NCI-H2227 treated with DMSO at 0.1 percent for 48 hours (cell line): ENCODE results near the gene ITIH6.
"Not testable (repeated sequence)": the region's sequence is repeated elsewhere in the genome, so short reads cannot be mapped to it uniquely, and the experiment has no call there.

ENCODE experiments used
- DNase-seq: peaks from one replicate; lab custom pipeline; 2025; lab: John Stamatoyannopoulos, UW

ITIH6 gene

DNA sequence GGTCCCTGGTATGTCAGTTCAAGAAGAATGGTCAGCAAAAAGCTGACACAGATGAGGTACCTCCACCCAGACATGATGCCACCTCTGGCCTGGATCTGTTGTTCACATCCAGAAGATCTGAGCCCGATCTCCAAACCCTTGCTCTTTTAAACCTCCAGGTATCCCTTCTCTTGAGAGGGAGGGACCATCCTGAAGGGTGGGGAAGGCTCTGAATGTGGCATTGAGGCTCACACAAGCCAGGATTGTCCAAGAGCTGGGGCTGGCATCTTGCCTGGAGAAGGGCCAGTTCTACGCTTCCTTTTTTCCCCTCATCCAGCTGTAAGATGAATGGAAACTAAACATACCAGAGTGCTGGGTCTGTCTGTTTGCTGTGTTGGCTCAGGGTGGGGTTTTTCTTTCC lies at the start of gene ITIH6:
TSS of gene ITIH6 (minus strand) at position 119 of the 400 bp plus-strand sequence. CDS start at position 74, 45 bp downstream.
- DNase-seq, result no peak

DNA sequence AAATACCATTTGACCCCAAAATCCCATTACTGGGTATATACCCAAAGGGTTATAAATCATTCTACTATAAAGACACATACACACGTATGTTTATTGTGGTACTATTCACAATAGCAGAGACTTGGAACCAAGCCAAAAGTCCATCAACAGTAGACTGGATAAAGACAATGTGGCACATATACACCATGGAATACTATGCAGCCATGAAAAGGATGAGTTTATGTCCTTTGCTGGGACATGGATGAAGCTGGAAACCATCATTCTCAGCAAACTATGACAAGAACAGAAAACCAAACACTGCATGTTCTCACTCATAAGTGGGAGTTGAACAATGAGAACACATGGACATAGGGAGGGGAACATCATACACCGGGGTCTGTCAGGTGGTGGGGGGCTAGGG lies 49.6 kb upstream of the ITIH6 start:
- DNase-seq, result not testable (repeated sequence)

GRCh38 chrX:54843050-54843449 lies 45.0 kb upstream of the ITIH6 start:
- DNase-seq, result no peak

GRCh38 chrX:54842607-54843006 lies 44.6 kb upstream of the ITIH6 start:
- DNase-seq, result no peak

DNA sequence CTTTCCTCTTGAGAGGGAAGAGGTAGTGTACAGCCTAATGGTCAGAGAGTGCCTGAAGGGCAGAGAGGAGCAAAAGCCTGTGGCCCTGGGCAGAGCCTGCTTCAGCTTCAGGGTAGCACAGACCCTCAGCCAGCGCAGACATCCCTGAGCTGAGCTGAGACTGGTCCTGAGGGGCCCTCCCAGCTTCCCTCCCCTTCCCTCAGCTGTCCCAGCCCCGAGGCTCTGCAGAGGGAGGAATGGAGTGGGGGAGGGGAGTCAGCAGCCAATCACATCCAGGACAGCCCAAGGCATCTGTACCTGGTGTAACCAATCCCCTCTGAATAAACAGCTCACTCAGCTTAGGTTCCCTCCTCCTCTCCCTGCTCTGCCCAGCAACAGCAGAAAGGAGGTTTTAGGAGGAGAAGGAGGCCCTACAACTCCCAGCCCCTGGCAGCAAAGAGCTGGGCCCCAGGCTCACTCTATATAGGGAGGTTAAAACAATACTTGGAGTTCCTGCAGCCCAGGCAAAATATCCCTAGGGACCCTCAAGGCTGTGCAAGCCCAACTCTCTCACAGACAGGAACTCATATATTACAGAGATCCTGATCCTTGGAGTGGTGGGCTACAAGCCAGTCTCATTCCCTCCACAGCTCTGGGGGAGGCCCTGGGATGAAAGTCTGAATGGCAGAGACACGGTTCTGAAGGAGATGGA lies 43.3 kb upstream of the ITIH6 start:
- not testable (repeated sequence) for DNase-seq

DNA sequence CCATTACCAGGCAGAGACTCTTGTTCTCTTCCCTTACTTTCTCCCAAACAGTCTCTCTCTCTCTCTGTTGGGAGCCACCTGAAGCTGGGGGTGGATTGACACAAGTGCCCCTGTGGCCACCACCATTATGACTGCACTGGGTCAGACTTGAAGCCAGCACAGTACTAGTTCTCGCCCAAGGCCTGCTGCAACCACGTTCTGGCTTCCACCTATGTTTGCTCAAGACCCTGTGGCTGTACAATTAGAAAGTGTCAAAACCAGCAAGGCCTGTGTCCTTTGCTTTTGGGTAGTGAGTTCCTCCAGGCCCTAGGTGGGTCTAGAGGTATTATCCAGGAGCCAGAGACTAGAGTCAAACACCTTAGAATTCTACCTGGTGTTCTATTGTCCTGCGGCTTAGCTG lies 40.5 kb upstream of the ITIH6 start:
- DNase-seq, result no peak

DNA sequence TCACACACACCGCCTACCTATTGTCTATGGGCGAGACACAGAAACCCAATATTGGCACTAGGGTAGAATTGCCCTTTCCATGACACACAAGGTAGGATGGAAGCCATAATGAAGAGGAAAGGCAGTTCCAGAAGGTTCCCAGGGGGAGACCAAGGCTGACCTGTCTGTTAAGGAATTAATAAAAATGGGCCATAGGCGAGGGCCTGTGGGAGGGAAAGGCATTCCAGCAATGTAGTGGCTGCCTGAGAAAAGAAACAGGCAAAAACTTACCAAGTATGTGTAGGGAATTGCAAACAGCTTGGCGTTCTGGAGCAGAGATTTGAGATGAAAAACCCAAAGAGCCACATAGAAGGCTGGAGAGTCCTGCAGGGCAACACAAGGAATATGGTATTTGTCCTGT lies 28.5 kb upstream of the ITIH6 start:
- DNase-seq, result no peak

DNA sequence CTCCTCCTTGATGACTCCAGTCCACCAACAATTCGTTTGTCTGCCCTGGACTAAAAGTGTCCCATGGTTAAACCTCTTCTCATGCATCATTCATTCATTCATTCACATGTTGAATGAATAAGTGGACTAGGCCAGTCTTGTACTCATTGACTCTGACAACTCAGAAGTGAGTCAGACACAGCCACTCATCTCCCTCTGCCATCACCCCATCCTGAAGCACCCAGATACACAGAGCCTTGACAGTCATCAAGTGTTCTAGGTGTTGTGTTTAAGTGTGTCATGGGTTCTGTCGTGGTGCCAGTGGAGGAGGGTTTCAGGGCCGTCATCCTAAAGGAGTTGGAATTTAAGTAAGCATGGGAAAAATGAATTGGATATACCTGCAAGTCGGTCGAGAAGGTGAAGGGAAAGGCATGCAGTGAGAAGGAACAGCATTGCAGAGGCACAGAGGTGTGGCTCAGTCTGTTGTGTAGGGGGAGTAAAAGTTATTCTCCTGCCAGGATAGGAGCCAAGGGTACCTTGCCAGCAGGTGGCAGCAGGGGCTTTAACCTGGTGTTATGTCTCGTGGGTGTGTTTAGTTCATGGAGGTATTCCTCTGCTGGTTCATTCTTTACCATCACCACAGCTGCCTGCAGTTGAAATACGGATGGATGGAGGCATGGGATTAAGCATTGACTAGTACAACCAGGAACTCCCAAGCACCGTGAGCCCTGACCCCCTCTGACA lies 27.8 kb upstream of the ITIH6 start:
- no peak for DNase-seq

DNA sequence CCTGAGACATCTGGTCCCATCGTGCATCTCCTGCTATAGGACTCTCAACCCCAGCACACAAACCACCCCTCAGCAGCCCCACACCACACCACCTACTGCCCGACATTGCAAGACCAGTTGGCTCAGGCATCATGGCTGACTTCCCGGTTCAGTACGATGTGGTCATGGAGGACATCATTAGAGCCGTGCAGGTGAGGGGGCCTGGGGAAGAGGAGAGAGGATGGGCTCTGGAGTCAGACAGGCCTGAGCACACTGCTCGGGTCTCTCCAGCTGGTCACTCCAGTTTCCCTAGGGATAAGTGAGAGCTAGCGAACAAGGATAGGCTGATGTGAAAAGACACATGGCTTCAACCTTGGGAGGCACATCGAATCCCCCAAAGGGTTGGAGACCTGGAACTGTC lies 26.7 kb upstream of the ITIH6 start:
- DNase-seq, result no peak

- DNase-seq, result no peak
Measured at GRCh38 chrX:54824195-54824594, 26.1 kb upstream of the ITIH6 start.

- no peak for DNase-seq
Measured at GRCh38 chrX:54821310-54821709, 23.3 kb upstream of the ITIH6 start.

- no peak for DNase-seq
Measured at GRCh38 chrX:54820737-54821136, 22.7 kb upstream of the ITIH6 start.

DNA sequence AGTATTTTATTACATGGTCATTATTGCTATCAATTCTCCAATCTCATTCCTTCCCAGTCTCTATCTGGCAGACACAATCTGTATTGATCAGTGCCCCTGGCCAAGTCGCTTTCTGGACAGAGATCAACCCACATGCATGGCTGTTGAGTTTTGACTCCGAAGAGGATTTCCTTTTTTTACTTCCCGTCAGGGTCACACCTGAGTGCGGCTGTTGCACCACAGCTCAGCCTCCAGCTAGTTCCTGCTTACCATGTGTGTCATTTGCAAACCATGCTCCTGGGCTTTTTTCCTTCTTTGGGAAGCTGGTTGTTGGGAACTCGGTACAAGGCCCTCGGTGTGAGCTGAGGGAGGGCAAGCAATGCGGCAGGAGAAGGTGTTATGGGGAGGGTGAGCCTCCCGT lies 21.1 kb upstream of the ITIH6 start:
- DNase-seq, result no peak

DNA sequence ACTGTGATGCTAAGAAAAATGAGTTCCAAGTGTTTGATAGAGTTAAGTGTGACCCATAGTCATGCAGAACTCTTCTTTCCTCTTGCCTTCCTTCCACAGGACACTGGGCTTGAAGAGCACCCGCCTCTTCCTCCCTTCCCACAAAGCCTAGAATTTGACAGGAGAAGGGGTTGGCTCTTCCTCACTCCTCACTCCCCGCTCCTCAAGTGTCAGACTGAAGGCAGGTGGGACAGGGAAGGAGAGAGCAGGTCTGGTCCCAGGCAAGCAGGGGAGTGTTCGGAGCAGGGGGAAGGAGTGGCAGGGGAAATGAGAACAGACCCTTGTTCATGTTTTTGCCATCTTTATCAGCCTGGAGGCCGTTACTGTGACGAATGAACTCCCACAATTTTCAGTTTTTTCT lies 20.2 kb upstream of the ITIH6 start:
- DNase-seq, result no peak

- DNase-seq, result no peak
Measured at GRCh38 chrX:54817220-54817820, 19.3 kb upstream of the ITIH6 start.

DNA sequence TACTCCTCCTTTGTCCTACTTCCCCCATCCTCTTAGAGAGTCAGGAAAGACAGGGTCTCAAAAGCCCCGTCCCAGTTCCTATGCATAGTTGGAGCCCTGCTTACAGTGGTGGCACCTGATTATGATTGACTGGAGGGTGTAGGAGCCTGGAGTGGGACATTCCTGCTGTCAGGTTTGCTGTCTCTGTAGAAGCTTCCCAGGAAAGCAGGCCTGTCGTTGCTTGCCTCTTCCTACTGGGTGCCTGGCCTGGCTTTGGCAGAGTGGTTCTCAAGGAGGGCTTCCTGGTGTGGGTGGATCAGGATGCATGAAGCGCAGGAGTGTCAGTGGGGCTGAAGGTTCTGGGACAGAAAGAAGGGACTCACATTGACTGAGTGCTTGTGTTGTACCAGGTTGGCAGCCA lies 14.3 kb upstream of the ITIH6 start:
- no peak for DNase-seq

GRCh38 chrX:54811301-54811885 lies 13.3 kb upstream of the ITIH6 start:
- DNase-seq, result no peak

- no peak for DNase-seq
Measured at GRCh38 chrX:54810532-54810931, 12.5 kb upstream of the ITIH6 start.

DNA sequence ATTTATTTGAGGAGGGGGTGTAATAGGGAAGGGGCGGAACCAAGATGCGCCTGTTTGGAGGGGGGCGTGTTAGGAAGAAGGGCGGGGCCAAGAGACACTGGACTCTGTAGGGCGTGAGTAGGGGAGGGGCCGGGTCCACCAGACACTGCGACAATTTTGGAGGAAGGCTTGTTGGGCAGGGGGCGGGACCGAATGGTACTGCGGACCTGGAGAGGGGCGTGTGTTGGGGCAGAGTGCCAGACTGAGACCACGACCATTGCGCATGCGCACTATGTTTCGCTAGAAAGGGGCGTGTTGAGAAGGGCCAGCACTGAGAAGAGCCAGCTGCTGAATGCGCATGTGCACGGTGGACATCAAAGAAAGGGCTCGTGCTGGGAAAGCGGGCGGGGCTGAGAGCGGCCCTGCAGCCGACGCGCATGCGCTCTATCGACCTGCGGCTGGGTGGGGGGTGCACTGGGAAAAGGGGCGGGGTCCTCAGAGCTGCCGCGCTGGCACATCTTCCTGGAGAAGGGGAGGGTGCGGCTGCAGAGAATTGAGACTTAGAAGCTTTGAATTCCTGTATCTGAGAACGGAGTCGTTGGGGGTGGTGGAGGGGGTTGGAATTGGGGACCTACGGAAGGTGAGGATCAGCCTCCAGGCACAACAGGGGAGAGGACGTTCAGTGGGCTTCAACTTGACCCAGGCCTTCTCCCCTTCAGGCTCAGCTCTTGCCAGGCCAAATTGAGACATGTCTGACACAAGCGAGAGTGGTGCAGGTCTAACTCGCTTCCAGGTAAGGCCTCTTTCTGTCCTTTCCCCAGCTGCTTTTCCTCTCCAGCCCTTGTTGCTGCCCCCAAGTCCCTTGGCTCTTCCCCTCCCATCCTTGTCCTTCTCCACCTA lies 10.8 kb upstream of the ITIH6 start:
- peak; percentile 99 for DNase-seq

DNA sequence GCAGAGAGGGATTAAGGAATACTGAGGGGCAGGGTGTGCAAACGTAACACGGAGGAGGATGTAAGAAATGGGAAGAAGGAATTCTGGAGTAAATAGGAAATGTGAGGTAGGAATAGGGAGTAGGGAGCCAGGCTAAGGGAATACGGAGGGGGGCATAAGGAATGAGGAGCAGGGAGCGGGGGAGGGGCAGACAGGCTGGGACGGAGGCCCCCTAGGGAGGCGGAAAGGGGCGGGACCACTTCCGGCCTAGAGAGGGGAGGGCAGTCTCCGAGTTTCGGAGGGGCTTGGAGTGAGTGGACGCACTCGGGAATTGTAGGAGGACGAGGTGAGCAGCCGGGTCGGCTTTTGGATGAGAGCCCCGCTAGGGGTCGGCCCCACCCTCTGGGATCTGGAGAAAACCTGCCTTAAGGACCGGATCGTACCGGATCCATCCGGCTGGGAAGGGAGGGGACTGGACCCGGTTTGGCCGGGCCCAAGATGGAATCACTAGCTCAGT lies 10.1 kb upstream of the ITIH6 start:
- peak; percentile 88 for DNase-seq

GRCh38 chrX:54807524-54808108 lies 9.6 kb upstream of the ITIH6 start, which contains the start of gene MAGED2:
Gene MAGED2 (plus strand): TSS chrX:54807745. CDS start chrX:54809332, 1,587 bp downstream.
- peak; percentile 31 for DNase-seq
